HL-60 (cell line): ENCODE data around the gene TAF1B.

Experiments used
- DNase-seq, 2 experiments: peaks; one replicate each; pipeline ENCODE4 v3.0.0-alpha.2; 2010 to 2020; ENCODE audit warnings: low read depth in 1 of 2, low spot score in 1 of 2
- H3K27ac ChIP-seq: fragments of 250-450 bp; sonication (Bioruptor Pico); replicated peaks from 2 replicates; pipeline ENCODE4 v1.5.1; 2020; ENCODE audit warnings: mild to moderate bottlenecking, moderate library complexity
- H3K27me3 ChIP-seq: fragments of 250-450 bp; sonication (Bioruptor Pico); 2 replicates; pipeline ENCODE4 v1.5.1; 2021; ENCODE audit warnings: mild to moderate bottlenecking, moderate library complexity; ENCODE audit not compliant: insufficient read depth, poor library complexity, severe bottlenecking
- H3K4me3 ChIP-seq: replicated peaks from 2 replicates; pipeline ENCODE4 v1.5.1; 2011; ENCODE audit warnings: mild to moderate bottlenecking, control low read depth, low read length; ENCODE audit not compliant: insufficient read depth
- GABPA ChIP-seq: IDR thresholded peaks from 2 replicates; pipeline ENCODE4 v1.6.1; 2012; ENCODE audit warnings: low read depth
- POLR2AphosphoS5 ChIP-seq: IDR thresholded peaks from 2 replicates; pipeline ENCODE4 v1.6.1; 2012; ENCODE audit warnings: low read depth
- SPI1 ChIP-seq: IDR thresholded peaks from 2 replicates; pipeline ENCODE4 v1.6.1; 2012; ENCODE audit warnings: low read depth, mild to moderate bottlenecking, borderline replicate concordance
- TF ChIP-seq, protein P1 (sequence below): IDR thresholded peaks from 2 replicates; pipeline ENCODE4 v1.6.1; 2012; ENCODE audit warnings: low read depth; ENCODE audit not compliant: insufficient replicate concordance
- TF ChIP-seq, protein P2 (sequence below): IDR thresholded peaks from one replicate; pipeline ENCODE4 v1.5.1; 2011; ENCODE audit warnings: low read length, control low read depth, inconsistent platforms; ENCODE audit not compliant: insufficient read depth

Gene TAF1B

DNA sequence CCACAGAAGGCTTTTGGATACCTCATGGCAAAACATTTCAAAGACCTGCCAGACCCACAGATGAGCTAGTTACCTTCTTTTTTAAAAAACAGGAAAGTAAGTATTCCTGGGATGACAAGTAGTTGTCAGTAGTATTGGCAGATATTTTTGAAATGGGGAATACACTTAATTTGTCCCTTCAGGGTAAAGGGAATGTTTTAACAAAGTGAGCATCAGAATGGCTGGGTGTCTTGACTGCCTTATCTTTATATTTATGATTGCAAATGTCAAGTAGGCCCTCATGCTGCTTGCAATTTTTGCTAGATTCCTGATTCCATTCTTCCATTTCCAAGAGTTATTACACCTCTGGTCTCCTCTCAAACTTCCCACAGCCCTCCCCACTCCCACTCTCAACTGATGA is 4.9 kb upstream of the TAF1B start:
- H3K4me3 ChIP-seq = no peak overlapping the region
- TF ChIP-seq, protein P1, sequence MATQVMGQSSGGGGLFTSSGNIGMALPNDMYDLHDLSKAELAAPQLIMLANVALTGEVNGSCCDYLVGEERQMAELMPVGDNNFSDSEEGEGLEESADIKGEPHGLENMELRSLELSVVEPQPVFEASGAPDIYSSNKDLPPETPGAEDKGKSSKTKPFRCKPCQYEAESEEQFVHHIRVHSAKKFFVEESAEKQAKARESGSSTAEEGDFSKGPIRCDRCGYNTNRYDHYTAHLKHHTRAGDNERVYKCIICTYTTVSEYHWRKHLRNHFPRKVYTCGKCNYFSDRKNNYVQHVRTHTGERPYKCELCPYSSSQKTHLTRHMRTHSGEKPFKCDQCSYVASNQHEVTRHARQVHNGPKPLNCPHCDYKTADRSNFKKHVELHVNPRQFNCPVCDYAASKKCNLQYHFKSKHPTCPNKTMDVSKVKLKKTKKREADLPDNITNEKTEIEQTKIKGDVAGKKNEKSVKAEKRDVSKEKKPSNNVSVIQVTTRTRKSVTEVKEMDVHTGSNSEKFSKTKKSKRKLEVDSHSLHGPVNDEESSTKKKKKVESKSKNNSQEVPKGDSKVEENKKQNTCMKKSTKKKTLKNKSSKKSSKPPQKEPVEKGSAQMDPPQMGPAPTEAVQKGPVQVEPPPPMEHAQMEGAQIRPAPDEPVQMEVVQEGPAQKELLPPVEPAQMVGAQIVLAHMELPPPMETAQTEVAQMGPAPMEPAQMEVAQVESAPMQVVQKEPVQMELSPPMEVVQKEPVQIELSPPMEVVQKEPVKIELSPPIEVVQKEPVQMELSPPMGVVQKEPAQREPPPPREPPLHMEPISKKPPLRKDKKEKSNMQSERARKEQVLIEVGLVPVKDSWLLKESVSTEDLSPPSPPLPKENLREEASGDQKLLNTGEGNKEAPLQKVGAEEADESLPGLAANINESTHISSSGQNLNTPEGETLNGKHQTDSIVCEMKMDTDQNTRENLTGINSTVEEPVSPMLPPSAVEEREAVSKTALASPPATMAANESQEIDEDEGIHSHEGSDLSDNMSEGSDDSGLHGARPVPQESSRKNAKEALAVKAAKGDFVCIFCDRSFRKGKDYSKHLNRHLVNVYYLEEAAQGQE = no peak
- TF ChIP-seq POLR2AphosphoS5 = no peak
- no peak for TF ChIP-seq SPI1
- no peak for TF ChIP-seq GABPA
- TF ChIP-seq, protein P2, sequence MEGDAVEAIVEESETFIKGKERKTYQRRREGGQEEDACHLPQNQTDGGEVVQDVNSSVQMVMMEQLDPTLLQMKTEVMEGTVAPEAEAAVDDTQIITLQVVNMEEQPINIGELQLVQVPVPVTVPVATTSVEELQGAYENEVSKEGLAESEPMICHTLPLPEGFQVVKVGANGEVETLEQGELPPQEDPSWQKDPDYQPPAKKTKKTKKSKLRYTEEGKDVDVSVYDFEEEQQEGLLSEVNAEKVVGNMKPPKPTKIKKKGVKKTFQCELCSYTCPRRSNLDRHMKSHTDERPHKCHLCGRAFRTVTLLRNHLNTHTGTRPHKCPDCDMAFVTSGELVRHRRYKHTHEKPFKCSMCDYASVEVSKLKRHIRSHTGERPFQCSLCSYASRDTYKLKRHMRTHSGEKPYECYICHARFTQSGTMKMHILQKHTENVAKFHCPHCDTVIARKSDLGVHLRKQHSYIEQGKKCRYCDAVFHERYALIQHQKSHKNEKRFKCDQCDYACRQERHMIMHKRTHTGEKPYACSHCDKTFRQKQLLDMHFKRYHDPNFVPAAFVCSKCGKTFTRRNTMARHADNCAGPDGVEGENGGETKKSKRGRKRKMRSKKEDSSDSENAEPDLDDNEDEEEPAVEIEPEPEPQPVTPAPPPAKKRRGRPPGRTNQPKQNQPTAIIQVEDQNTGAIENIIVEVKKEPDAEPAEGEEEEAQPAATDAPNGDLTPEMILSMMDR = no peak

DNA sequence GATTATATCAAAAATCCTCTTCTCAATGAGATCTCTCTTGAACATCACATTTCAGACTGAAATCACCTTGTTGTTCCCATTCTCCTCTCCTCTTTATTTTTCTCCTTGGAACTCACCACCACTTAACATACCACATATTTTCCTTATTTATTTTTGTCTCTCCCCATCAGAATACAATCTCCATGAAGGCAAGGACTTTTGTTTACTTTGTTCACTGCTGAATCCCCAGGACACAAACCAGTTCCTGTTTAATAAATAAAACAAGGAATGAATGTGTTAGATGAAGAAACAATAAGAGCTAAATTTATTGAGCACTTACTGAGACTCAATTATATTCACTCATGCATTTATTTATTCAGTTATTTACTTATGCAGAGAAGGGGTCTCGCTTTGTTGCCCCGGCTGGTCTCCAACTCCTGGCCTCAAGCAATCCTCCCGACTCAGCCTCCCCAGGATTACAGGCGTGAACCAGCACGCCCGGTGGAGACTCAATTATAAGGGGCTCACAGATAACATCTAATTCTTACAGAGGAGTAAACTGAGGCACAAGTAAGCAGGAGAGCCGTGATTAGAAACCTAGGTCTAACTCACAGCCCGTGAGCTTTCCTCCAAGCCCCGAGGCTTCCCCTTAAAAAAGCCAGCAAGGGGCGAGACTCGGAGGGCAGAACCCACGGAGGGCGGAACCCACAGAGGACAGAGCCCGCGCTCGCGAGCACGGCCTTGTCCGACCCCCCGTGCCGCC is 616 bp upstream of the TAF1B start:
- TF ChIP-seq POLR2AphosphoS5 (no peak), GABPA (no peak), SPI1 (no peak)
- TF ChIP-seq, protein P1 = no peak
- TF ChIP-seq, protein P2 = no peak
- Histone ChIP-seq H3K27me3 (no peaks in the 10 kb centered on the region), H3K27ac (peak overlapping the region; percentile 80), H3K4me3 (peak overlapping the region; percentile 65)
- no peak for DNase-seq

More for the DNA sequence above, 4.9 kb upstream of the TAF1B start:
- no peak overlapping the region for H3K27ac ChIP-seq
- DNase-seq = no peak
- H3K27me3 ChIP-seq = no peaks in the 10 kb centered on the region

DNA sequence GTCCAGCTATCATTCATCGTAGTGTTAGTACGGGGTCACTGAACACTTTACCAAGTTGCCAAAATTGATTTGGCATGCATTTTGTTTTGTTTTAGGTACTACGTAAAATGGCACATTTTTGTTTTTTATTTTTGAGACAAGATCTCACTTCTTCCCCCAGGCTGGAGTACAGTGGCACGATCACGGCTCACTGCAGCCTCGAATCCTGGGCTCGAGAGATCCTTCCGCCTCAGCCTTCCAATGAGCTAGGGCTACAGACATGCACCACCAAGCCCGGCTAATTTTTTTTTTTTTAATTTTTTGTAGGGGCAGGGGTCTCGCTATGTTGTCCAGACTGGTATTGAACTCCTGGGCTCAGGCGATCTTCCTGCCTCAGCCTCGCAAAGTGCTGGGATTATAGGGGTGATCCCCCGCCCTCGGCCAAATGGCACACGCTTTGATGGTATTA is 786 bp downstream of the TAF1B start:
- peak overlapping the region; percentile 65 for H3K4me3 ChIP-seq
- no peaks in the 10 kb centered on the region for H3K27me3 ChIP-seq
- TF ChIP-seq, protein P2 = no peak
- TF ChIP-seq, protein P1 = no peak
- TF ChIP-seq SPI1 (no peak), POLR2AphosphoS5 (no peak), GABPA (no peak)
- H3K27ac ChIP-seq = peak overlapping the region; percentile 80
- DNase-seq = peak in 1 of 2 experiments; percentile 15
